ENCODE data around the gene RFX5.

RFX5 gene

GRCh38 chr1:151325231-151325630 lies 21.8 kb downstream of the RFX5 start:
- no peak for DNase-seq (ENCODE audit: low spot score)

- DNase-seq (ENCODE audit: low spot score), result no peak
These were observed 22.6 kb downstream of the RFX5 start for GRCh38 chr1:151324390-151324930.

- DNase-seq (ENCODE audit: low spot score), result no peak
These were observed 28.1 kb downstream of the RFX5 start for GRCh38 chr1:151318975-151319374.

- no peak for DNase-seq (ENCODE audit: low spot score)
These were observed 31.4 kb downstream of the RFX5 start for GRCh38 chr1:151315565-151316235.

- no peak for DNase-seq (ENCODE audit: low spot score)
These were observed 32.7 kb downstream of the RFX5 start for GRCh38 chr1:151314137-151314875.

- no peak for DNase-seq (ENCODE audit: low spot score)
These were observed 33.6 kb downstream of the RFX5 start for GRCh38 chr1:151313501-151313900.

- no peak for DNase-seq (ENCODE audit: low spot score)
These were observed 34.2 kb downstream of the RFX5 start for GRCh38 chr1:151312826-151313225.

- no peak for DNase-seq (ENCODE audit: low spot score)
These were observed 34.6 kb downstream of the RFX5 start for GRCh38 chr1:151312411-151312810.

- peak; percentile 99 for DNase-seq (ENCODE audit: low spot score)
These were observed 35.3 kb downstream of the RFX5 start for GRCh38 chr1:151311589-151312331.

- no peak for DNase-seq (ENCODE audit: low spot score)
These were observed 36.0 kb downstream of the RFX5 start for GRCh38 chr1:151311011-151311410.

GRCh38 chr1:151309811-151310323 lies 37.2 kb downstream of the RFX5 start:
- no peak for DNase-seq (ENCODE audit: low spot score)

- no peak for DNase-seq (ENCODE audit: low spot score)
These were observed 52.1 kb downstream of the RFX5 start for GRCh38 chr1:151294742-151295462.

- DNase-seq (ENCODE audit: low spot score), result no peak
These were observed 54.0 kb downstream of the RFX5 start for GRCh38 chr1:151293093-151293492.

GRCh38 chr1:151292207-151293030 lies 54.6 kb downstream of the RFX5 start:
- DNase-seq (ENCODE audit: low spot score), result no peak

- no peak for DNase-seq (ENCODE audit: low spot score)
These were observed 56.2 kb downstream of the RFX5 start for GRCh38 chr1:151290709-151291303.
